ENCODE data around the gene PDCD11. TPM values are rescaled to one million over a fixed set of nuclear protein-coding genes. Genes with fewer than 3 reads are reported as not detected.

The PDCD11 gene
- total RNA-seq, 2 donors from 2014 or later = 10.7 to 23.0 TPM

- no peak overlapping the region for H3K27ac ChIP-seq
- ATAC-seq (ENCODE audit: insufficient number of reproducible peaks, low FRiP score, low read depth) (no peak), DNase-seq (ENCODE audit: low spot score) (no peak)
Measured at GRCh38 chr10:103474077-103474476, 77.7 kb downstream of the PDCD11 start.

DNA sequence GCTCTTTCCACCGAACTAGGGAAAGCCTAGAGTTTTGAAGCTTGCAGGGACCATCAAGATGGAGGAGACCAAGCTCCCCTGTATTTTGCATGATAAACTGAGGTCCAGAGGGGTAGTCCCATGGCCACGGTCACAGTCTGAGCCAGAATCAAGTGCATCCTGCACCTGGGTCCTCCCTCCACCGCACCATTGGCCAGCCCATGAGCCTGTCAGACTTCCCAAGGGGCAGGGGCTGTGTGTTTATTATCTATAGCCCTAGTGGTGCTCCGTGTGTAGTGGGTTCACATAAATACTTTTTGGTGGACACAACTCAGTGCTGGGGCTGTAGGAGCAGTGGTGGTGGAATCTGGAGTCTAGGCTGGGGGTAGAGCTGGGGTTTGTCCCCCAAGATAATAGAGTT is 79.0 kb downstream of the PDCD11 start:
- Histone ChIP-seq H3K27ac (no peak overlapping the region), H3K9me3 (no peaks in the 10 kb centered on the region), H3K27me3 (replicated peaks; ENCODE audit: insufficient read depth) (no peaks in the 10 kb centered on the region), H3K4me1 (ENCODE audit: control insufficient read depth in 1 of 2, low read depth in 2 of 2) (peaks cover 0 to 4% of the 10 kb centered on the region in 2 donors), H3K4me3 (no peak overlapping the region), H3K36me3 (no peaks in the 10 kb centered on the region)
- TF ChIP-seq, protein P1, sequence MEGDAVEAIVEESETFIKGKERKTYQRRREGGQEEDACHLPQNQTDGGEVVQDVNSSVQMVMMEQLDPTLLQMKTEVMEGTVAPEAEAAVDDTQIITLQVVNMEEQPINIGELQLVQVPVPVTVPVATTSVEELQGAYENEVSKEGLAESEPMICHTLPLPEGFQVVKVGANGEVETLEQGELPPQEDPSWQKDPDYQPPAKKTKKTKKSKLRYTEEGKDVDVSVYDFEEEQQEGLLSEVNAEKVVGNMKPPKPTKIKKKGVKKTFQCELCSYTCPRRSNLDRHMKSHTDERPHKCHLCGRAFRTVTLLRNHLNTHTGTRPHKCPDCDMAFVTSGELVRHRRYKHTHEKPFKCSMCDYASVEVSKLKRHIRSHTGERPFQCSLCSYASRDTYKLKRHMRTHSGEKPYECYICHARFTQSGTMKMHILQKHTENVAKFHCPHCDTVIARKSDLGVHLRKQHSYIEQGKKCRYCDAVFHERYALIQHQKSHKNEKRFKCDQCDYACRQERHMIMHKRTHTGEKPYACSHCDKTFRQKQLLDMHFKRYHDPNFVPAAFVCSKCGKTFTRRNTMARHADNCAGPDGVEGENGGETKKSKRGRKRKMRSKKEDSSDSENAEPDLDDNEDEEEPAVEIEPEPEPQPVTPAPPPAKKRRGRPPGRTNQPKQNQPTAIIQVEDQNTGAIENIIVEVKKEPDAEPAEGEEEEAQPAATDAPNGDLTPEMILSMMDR (IDR thresholded peaks at IDR 0.05) = no peak
- ATAC-seq (ENCODE audit: insufficient number of reproducible peaks, low FRiP score, low read depth) (no peak), DNase-seq (ENCODE audit: low spot score) (no peak)

More at GRCh38 chr10:103474077-103474476, 77.7 kb downstream of the PDCD11 start:
- no peak overlapping the region for H3K4me3 ChIP-seq
- H3K9me3 ChIP-seq = no peaks in the 10 kb centered on the region
- H3K36me3 ChIP-seq = no peaks in the 10 kb centered on the region
- no peaks in the 10 kb centered on the region for H3K27me3 ChIP-seq (replicated peaks; ENCODE audit: insufficient read depth)
- TF ChIP-seq, protein P1 (IDR thresholded peaks at IDR 0.05) = no peak
- peaks cover 0 to 4% of the 10 kb centered on the region in 2 donors for H3K4me1 ChIP-seq (ENCODE audit: control insufficient read depth in 1 of 2, low read depth in 2 of 2)

GRCh38 chr10:103476046-103476768 is 79.8 kb downstream of the PDCD11 start:
- DNase-seq (ENCODE audit: low spot score) = no peak
- peaks cover 0 to 4% of the 10 kb centered on the region in 2 donors for H3K4me1 ChIP-seq (ENCODE audit: control insufficient read depth in 1 of 2, low read depth in 2 of 2)
- TF ChIP-seq, protein P1 (IDR thresholded peaks at IDR 0.05) = no peak

GRCh38 chr10:103478671-103479070 is 82.2 kb downstream of the PDCD11 start:
- H3K4me1 ChIP-seq (ENCODE audit: control insufficient read depth in 1 of 2, low read depth in 2 of 2) = no peaks in the 10 kb centered on the region
- TF ChIP-seq, protein P1 (IDR thresholded peaks at IDR 0.05) = no peak
- DNase-seq (ENCODE audit: low spot score) (no peak), ATAC-seq (ENCODE audit: insufficient number of reproducible peaks, low FRiP score, low read depth) (no peak)
- no peak overlapping the region for H3K27ac ChIP-seq
- H3K9me3 ChIP-seq = no peaks in the 10 kb centered on the region
- H3K36me3 ChIP-seq = no peaks in the 10 kb centered on the region
- no peaks in the 10 kb centered on the region for H3K27me3 ChIP-seq (replicated peaks; ENCODE audit: insufficient read depth)
- no peak overlapping the region for H3K4me3 ChIP-seq

More at GRCh38 chr10:103476046-103476768, 79.8 kb downstream of the PDCD11 start:
- H3K36me3 ChIP-seq = no peaks in the 10 kb centered on the region
- no peaks in the 10 kb centered on the region for H3K9me3 ChIP-seq
- no peak overlapping the region for H3K27ac ChIP-seq
- no peaks in the 10 kb centered on the region for H3K27me3 ChIP-seq (replicated peaks; ENCODE audit: insufficient read depth)
- no peak for ATAC-seq (ENCODE audit: insufficient number of reproducible peaks, low FRiP score, low read depth)
- H3K4me3 ChIP-seq = no peak overlapping the region

- ATAC-seq (ENCODE audit: insufficient number of reproducible peaks, low FRiP score, low read depth) = no peak
- no peaks in the 10 kb centered on the region for H3K36me3 ChIP-seq
- no peak for DNase-seq (ENCODE audit: low spot score)
- no peaks in the 10 kb centered on the region for H3K9me3 ChIP-seq
- no peak within 1 kb of the TSS for H3K4me3 ChIP-seq
- TF ChIP-seq, protein P1 (IDR thresholded peaks at IDR 0.05) = no peak
- no peaks in the 10 kb centered on the region for H3K4me1 ChIP-seq (ENCODE audit: control insufficient read depth in 1 of 2, low read depth in 2 of 2)
- H3K27ac ChIP-seq = no peak within 1 kb of the TSS
- H3K27me3 ChIP-seq (replicated peaks; ENCODE audit: insufficient read depth) = no peaks in the 10 kb centered on the region
Measured at GRCh38 chr10:103479135-103479534, 82.7 kb downstream of the PDCD11 start, which contains the start of gene CALHM3. Gene CALHM3, minus strand, starts transcription at chr10:103479240. Its CDS starts 208 bp downstream, at chr10:103479032.

Measured in thoracic aorta (tissue), 2 donors.